ENCODE results near the gene ATPAF1. TPM values are rescaled to one million over a fixed set of nuclear protein-coding genes. Genes with fewer than 3 reads are reported as not detected.

Gene ATPAF1, protein sequence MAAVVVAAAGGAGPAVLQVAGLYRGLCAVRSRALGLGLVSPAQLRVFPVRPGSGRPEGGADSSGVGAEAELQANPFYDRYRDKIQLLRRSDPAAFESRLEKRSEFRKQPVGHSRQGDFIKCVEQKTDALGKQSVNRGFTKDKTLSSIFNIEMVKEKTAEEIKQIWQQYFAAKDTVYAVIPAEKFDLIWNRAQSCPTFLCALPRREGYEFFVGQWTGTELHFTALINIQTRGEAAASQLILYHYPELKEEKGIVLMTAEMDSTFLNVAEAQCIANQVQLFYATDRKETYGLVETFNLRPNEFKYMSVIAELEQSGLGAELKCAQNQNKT
- 10 to 100 TPM; 44.7 to 92.5 (median 46.6) TPM for total RNA-seq

DNA sequence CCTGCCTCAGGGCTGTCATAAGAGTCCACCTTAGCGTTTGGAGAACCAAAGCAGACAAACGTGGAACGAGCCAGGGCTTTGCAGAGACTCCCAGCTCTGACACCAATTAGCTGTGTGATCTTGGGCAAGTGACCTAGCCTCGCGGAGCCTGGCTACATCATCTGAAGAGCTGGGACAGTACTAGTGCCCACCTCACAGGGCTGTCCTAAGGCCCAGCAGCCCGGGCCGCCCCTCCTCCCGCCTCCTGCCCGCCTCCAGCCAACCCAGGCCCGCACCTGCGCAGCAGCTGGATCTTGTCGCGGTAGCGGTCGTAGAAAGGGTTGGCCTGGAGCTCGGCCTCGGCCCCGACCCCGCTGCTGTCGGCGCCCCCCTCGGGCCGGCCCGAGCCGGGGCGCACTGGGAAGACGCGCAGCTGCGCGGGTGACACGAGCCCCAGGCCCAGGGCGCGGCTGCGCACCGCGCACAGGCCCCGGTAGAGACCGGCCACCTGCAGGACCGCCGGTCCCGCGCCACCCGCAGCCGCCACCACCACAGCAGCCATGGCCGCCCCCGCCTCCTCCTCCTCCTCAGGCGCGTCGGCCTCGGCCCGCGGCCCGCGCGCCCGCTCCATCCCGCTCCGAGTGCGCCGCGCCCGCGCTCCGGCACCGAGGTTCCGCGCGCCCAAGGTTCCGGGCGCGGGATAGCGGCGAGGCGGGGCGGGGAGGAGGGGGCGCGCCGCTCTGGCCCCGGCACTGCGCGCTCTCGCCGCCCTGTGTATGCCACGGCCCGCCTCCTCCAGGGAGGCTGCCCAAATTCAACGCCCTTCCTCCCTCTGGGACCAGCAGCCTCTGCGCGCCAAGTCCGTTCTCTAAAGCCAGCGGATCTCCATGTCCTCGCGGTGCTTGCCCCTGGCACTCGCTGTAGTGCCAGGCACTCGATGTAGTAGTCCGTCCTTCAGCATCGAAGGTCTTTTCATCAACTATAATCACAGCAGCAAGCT lies at the start of gene ATPAF1:
Gene ATPAF1 (minus strand): TSS at position 583 of the 979 bp plus-strand sequence. CDS start 42 bp downstream, at position 541.
- TF ChIP-seq, protein P1, sequence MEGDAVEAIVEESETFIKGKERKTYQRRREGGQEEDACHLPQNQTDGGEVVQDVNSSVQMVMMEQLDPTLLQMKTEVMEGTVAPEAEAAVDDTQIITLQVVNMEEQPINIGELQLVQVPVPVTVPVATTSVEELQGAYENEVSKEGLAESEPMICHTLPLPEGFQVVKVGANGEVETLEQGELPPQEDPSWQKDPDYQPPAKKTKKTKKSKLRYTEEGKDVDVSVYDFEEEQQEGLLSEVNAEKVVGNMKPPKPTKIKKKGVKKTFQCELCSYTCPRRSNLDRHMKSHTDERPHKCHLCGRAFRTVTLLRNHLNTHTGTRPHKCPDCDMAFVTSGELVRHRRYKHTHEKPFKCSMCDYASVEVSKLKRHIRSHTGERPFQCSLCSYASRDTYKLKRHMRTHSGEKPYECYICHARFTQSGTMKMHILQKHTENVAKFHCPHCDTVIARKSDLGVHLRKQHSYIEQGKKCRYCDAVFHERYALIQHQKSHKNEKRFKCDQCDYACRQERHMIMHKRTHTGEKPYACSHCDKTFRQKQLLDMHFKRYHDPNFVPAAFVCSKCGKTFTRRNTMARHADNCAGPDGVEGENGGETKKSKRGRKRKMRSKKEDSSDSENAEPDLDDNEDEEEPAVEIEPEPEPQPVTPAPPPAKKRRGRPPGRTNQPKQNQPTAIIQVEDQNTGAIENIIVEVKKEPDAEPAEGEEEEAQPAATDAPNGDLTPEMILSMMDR (IDR thresholded peaks at IDR 0.05; ENCODE audit: low read depth): no peak

DNA sequence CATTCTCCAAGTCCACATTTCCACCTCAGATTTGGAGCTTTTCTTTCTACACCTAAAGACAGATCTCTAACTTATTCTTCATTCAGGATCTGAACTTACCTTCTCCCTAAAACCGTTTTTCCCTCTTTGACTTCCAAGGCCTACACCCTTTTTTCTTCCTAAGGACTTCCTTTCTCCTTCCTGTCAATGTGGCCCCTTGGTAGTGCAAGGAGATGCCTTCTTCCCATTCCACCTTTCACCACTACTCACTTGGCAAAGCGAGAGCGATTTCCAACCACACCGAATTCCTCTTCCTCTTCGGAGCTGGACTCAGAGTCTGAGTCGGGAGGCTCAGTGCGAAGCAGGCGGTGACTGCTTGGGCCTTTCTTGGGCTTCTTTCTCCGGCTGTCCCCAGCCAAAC lies 49.5 kb upstream of the ATPAF1 start:
- TF ChIP-seq, protein P1 (IDR thresholded peaks at IDR 0.05; ENCODE audit: low read depth): no peak

DNA sequence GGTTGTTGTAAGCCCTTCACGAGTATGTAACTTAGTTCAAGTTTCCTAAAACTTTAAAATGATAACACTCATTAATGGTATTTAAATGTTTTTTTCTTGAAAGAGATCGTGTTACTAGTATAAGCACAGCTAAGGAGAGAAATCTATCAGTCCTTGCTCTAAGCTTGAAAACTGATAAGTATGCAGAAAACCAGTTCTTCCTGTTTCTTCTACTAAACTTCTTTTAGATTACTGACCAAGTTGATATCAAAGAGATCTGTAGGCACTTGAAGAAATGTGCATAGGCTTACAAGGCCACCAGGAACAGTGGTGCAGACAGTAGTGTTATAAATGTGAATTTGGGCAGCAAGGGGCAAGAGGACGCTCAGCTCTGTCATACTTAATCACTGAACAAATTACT lies 46.8 kb upstream of the ATPAF1 start:
- TF ChIP-seq, protein P1 (IDR thresholded peaks at IDR 0.05; ENCODE audit: low read depth): no peak

DNA sequence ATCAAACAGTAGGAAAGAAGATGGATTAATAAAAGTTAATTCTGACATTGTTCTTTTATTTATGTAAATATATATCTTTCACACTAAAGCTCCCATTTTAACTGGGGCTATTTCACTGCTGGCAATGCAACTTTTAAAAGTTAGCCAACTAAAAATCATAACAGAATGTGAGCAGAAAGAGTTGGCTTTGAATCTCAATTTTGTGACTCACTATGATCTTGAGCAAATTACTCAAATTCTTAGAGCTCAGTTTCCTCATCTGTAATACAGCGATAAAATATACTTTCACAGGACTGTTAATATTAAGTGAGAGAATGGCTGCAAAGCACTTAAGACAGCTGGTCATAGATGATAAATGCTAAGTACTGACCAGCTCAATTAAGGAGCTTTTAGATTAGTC lies 40.0 kb upstream of the ATPAF1 start:
- TF ChIP-seq, protein P1 (IDR thresholded peaks at IDR 0.05; ENCODE audit: low read depth): no peak

DNA sequence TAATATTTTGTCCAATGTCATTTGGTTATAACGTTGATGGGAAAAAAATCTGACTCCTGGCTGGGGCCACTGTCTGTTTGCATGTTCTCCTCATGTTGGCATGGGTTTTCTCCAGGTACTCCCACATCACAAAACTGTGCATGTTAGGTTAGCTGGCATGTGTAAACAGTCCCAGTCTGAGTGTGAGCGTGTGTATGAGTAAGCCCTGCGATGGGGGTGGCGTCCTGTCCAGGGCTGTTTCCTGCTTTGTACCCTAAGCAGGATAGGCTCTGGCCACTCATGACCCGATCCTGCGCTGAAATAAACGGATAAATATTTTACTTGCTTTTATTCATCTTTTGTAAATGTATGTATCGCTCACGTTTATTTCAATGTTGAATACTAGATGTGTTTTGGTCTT lies 37.2 kb upstream of the ATPAF1 start:
- TF ChIP-seq, protein P1 (IDR thresholded peaks at IDR 0.05; ENCODE audit: low read depth): no peak

DNA sequence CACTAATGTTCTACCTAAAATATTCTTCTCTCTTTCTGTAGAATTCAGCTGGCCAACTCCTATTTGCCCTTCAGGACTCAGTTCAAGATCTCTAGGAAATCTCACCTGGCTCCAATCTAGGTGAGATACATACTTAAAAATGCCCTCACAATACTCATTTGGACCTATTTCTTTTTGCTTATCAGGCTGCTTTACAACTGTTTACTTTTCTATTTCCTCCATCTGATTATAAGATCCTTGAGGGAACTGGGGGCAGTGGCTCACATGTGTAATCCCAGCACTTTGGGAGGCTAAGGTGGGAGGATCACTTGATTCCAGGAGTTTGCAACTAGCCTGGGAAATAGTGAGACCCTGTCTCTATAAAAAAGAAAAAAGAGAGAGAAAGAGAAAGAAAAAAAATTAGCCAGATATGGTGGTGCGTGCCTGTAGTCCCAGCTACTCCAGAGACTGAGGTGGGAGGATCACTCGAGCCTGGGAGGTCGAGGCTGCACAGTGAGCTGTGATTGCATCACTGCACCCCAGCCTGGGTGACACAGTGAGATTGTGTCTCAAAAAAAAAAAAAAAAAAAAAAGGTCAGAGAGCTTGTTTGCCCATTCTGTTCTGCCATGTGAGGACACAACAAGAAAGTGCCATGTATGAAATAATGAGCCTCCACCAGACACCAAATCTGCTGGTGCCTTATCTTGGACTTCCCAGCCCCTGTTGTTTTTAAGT lies 35.9 kb upstream of the ATPAF1 start:
- TF ChIP-seq, protein P1 (IDR thresholded peaks at IDR 0.05; ENCODE audit: low read depth): no peak
